Measurements from ENCODE around the gene COL4A4.

The COL4A4 gene

GRCh38 chr2:226991663-226992062 lies 172.3 kb downstream of the COL4A4 start:
- FAIRE-seq (no peak), DNase-seq (ENCODE audit: insufficient read length, low spot score) (no peak)

GRCh38 chr2:226985583-226985946 lies 178.4 kb downstream of the COL4A4 start:
- FAIRE-seq (no peak), DNase-seq (ENCODE audit: insufficient read length, low spot score) (no peak)

- peak; percentile 45 for DNase-seq (ENCODE audit: insufficient read length, low spot score)
- peak; percentile 84 for FAIRE-seq
Observed at GRCh38 chr2:226984750-226985582, 179.0 kb downstream of the COL4A4 start.

- DNase-seq (ENCODE audit: insufficient read length, low spot score) (no peak), FAIRE-seq (no peak)
Observed at GRCh38 chr2:226983895-226984749, 179.9 kb downstream of the COL4A4 start.

GRCh38 chr2:226981791-226982326 lies 182.1 kb downstream of the COL4A4 start:
- FAIRE-seq: no peak
- no peak for DNase-seq (ENCODE audit: insufficient read length, low spot score)

GRCh38 chr2:226979004-226979403 lies 185.0 kb downstream of the COL4A4 start:
- FAIRE-seq (no peak), DNase-seq (ENCODE audit: insufficient read length, low spot score) (no peak)

GRCh38 chr2:226978300-226978699 lies 185.7 kb downstream of the COL4A4 start:
- DNase-seq (ENCODE audit: insufficient read length, low spot score): no peak
- FAIRE-seq: no peak

- FAIRE-seq (no peak), DNase-seq (ENCODE audit: insufficient read length, low spot score) (no peak)
Observed at GRCh38 chr2:226977775-226978190, 186.2 kb downstream of the COL4A4 start.

GRCh38 chr2:226973816-226974215 lies 190.2 kb downstream of the COL4A4 start:
- DNase-seq (ENCODE audit: insufficient read length, low spot score) (no peak), FAIRE-seq (no peak)

- DNase-seq (ENCODE audit: insufficient read length, low spot score) (no peak), FAIRE-seq (no peak)
Observed at GRCh38 chr2:226971770-226972169, 192.2 kb downstream of the COL4A4 start.

GRCh38 chr2:226971084-226971483 lies 192.9 kb downstream of the COL4A4 start:
- DNase-seq (ENCODE audit: insufficient read length, low spot score) (no peak), FAIRE-seq (peak; percentile 89)

GRCh38 chr2:226970362-226970761 lies 193.6 kb downstream of the COL4A4 start:
- no peak for DNase-seq (ENCODE audit: insufficient read length, low spot score)
- no peak for FAIRE-seq

- no peak for DNase-seq (ENCODE audit: insufficient read length, low spot score)
- peak; percentile 80 for FAIRE-seq
Observed at GRCh38 chr2:226969417-226970080, 194.5 kb downstream of the COL4A4 start.

- FAIRE-seq (no peak), DNase-seq (ENCODE audit: insufficient read length, low spot score) (no peak)
Observed at GRCh38 chr2:226965376-226965775, 198.6 kb downstream of the COL4A4 start.

- DNase-seq (ENCODE audit: insufficient read length, low spot score) (no peak), FAIRE-seq (no peak)
Observed at GRCh38 chr2:226963528-226963927, 200.5 kb downstream of the COL4A4 start.

- FAIRE-seq (no peak), DNase-seq (ENCODE audit: insufficient read length, low spot score) (no peak)
Observed at GRCh38 chr2:226962176-226962773, 201.7 kb downstream of the COL4A4 start.

- FAIRE-seq (no peak), DNase-seq (ENCODE audit: insufficient read length, low spot score) (no peak)
Observed at GRCh38 chr2:226959418-226959817, 204.6 kb downstream of the COL4A4 start.

- DNase-seq (ENCODE audit: insufficient read length, low spot score) (no peak), FAIRE-seq (no peak)
Observed at GRCh38 chr2:226956659-226957058, 207.3 kb downstream of the COL4A4 start.

GRCh38 chr2:226953826-226954225 lies 210.2 kb downstream of the COL4A4 start:
- no peak for FAIRE-seq
- DNase-seq (ENCODE audit: insufficient read length, low spot score): no peak

- no peak for DNase-seq (ENCODE audit: insufficient read length, low spot score)
- FAIRE-seq: no peak
Observed at GRCh38 chr2:226953206-226953605, 210.8 kb downstream of the COL4A4 start.

All from GM19239 (cell line).